GM19240 (cell line): ENCODE results near the gene SLC44A1.

Source experiments
- DNase-seq: peaks from one replicate; pipeline ENCODE4 v3.0.0; 2011; ENCODE audit warnings: low spot score; ENCODE audit not compliant: insufficient read length

SLC44A1 gene

DNA sequence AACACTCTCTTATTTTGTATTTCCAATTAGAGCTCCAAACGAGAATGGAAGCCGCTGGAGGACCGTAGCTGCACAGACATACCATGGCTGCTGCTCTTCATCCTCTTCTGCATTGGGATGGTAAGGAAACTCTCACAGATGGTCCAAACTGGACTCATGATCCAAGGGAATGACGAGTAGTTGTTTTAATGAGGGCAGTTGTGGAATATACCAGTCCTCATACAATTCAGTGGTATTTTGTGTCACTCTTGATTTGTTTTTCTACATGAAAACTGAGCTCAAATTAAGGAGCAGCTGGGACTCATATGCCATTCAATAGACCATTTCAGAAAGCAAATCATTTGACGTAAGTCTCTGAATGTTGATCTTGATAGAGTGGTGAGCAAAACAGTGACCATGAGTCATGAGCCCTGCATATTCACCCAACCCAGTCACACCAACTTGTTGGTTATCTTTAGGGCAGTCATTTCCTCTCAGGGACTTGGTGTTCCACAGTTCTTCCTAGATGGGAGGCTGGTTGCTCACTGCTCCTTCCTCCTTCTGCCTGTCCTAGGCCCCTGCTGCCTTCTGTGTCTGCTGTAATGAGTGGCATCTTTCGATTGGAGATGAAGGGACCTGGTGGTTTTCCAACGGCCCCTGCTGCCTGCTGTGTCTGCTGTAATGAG is 54.9 kb downstream of the SLC44A1 start:
- no peak for DNase-seq

- no peak for DNase-seq
Observed at GRCh38 chr9:105302728-105303127, 58.3 kb downstream of the SLC44A1 start.

DNA sequence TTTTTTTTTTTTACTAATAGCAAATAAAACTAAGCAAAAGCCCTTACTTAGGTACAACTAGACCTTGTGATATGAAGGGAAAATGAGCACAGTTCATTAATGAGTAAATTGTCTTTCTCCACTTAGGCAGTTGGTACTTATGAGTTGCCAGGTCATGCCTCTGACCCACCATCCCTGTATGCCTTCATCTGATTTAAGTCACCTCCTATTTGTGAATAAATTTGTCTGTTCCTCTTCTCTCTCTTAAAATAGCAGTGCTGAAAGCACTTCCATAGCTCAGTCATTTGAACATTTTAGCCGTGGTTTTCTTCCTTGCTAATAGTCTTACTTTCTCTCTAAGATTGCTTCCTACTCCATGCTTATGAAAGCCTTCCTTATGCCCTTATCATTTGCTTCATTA is 61.4 kb downstream of the SLC44A1 start:
- DNase-seq, result no peak

DNA sequence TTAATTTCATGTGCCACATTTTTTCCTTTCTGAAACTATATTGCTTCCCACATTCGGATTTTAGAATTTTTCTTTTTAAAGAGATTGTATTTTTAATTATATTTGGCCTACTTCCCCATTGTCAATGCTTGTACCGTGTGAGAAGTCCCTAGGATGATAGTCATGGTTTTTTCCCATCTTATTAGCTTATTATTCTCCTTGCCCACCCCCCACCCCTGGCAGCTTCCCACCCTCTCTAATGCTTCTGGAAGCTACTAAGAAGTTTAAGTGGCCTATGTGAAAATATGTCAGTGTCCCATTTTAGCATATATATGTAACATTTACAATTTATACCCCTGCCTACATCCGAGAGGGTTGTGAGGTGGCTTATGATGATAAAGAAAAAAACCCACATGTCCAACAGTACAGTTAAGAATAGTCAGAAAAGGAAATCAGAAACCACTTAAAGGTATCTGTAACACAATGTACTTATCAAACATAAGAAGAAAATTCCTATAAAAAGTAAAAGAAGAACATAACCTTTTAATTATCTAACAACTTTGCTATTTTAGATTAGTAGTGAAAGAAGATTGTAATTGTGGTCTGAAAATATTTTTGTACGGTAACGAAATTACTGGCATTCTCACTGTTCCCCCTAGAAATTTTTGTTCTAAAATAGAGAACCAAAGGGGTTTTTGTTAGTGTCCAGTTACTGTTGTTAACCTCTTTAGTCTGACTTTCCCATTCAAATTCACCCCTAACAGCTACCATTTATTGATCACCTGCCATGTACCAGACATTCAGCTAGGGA is 62.1 kb downstream of the SLC44A1 start:
- DNase-seq, result no peak

- DNase-seq, result no peak
Observed at GRCh38 chr9:105307591-105308130, 63.2 kb downstream of the SLC44A1 start.

- DNase-seq, result no peak
Observed at GRCh38 chr9:105308461-105309341, 64.2 kb downstream of the SLC44A1 start.

GRCh38 chr9:105309531-105309931 is 65.1 kb downstream of the SLC44A1 start:
- DNase-seq, result no peak

GRCh38 chr9:105311306-105311705 is 66.9 kb downstream of the SLC44A1 start:
- DNase-seq, result no peak

DNA sequence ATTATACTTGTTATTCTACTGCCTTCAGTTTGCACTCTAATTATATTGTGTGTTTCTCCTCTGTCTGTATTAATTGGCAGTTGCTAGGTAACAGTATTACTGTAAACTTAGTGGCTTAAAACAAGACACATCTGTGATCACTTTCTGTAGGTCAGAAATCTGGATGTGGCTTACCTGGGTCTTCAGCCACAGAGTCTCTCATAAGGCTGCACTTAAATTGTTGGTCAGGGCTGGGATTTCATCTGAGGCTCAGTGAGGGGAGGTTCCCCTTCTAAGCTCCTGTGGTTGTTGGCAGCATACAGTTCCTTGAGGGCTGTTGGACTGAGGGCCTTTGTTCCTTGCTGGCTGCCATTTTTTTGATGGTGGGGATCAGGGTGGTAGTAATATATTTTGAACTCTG is 68.8 kb downstream of the SLC44A1 start:
- DNase-seq, result no peak

GRCh38 chr9:105316703-105317102 is 72.3 kb downstream of the SLC44A1 start:
- no peak for DNase-seq

DNA sequence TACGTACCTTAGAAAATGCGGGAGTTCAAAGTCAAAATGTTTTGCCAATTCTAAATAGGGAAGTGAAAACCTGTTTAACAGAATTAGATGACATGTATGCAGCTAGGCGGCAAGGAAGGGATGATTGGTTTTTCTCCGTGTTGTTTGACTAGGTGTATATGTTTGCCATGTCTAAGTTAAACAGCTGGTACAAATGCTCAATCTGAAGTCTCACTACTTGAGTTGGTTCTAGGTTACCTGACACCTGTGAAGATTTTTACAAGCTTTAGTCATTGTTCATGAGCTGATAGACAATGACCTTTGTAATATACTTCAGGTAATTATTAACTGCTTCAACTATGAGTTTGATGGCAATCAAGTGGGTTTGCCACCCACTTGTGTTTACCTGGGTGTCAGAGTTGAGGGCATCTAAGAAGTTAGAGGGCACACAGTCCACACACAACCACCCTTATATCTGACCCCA is 74.3 kb downstream of the SLC44A1 start:
- no peak for DNase-seq

- DNase-seq, result no peak
Observed at GRCh38 chr9:105319202-105319813, 74.9 kb downstream of the SLC44A1 start.

- no peak for DNase-seq
Observed at GRCh38 chr9:105320568-105320967, 76.1 kb downstream of the SLC44A1 start.

DNA sequence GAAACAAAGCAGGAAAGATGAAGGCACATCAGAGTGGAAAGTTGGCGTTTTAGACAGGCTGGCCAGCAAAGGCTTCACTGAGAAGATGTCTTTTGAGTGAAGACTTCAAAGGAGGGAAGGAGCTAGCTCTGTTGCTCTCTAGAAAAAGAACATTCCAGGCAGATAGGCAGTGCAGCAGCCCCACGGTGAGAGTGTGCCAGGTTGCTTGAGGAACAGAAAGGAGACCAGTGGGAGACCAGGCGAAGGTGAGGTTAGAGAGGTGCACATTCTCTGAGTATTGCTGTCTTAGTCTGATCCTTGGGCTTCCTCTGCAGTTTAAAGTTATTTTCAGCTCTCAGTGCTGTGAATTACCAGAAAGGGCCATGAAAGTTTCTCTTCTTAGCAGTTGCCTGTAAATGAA is 83.8 kb downstream of the SLC44A1 start:
- no peak for DNase-seq

DNA sequence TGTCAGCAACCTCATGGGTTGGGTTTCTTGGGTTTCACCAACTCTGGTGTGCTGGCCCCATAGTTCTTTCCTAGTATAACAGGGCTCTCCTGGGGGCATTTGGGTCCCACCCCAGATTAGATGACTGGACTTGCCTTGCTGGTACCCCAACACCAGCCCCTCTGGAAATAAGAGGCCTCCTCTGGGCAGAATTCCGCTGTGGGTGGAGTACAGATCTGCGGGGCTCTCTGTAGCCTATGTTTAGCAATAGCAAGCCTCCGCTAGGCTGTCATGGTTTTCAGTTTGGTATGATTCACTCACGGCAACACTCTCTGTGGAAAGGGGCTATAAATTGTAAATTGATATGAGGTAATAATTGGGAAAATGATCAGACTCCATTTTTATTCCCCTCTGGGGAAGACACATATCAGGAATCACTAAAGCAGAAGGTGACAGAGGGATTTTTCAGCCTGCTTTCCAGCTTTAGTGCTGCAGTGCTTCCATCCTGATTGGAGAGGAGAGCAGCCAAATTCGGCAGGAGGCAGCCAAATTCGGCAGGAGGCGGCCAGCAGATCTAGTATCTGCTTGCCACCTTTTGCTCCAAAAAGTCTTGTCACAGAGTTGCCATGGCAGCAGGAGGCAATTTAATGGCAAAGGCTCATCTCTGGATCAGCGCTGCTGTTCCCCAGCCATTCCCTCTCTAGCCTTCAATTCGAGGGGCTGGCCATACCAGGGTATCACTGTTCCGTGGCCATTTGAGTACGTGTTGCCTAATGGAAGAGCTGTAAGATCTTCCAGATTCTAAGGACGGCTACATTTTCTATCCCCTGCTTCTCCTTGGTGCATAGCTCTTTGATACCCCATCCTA is 84.6 kb downstream of the SLC44A1 start:
- DNase-seq, result no peak

DNA sequence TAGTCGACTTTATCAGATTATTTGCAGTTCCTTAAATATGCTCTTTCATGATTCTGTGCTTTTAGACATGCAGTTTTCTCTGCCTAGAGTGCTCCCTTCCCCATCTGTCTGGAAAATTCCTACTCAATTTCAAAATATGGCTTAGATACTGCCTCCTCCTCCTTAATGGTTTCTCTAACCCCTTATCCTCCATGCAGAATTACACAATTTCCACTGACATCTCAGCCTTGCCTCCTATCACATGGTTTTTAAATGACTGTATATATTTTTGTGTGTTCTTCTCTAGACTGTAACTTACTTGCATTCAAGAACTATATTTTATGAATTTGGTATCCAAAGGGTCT is 85.2 kb downstream of the SLC44A1 start:
- no peak for DNase-seq

DNA sequence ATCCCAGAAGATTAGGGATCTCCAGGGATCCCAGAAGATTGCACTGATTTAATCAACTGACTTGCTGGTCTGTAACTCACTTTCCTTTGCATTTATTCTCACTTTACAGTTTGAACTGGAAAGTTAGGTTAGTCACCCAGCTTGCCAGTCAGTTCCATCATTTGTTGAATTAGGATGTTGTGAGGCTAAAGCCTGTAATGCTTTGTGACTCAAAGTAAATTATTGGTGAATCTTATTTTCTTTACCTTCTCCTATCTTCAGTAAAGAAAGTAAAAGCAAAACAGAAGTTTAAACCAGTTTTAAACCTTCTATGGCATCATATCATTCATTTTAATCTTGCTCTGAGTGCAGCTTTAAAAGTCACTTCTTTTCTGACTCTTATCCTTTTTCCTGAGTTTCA is 85.8 kb downstream of the SLC44A1 start:
- DNase-seq, result no peak

DNA sequence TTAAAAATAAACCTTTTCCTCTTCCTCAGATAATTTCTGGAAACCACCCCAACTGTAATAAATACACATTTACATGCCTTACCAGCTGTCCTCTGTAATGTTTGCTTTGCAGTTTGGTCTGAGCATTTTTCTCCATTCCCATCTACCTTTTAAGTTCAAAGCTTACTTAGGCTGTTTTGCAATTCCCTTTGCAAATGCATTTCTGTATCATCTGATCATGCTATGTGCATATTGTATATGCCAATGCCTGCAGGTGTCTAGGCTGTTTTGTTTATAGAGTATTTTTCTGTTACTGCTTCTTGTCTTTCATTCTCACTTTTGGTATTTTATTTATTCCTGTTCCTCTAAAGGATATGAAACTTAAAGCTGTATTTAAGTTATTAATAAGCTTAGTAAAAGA is 86.3 kb downstream of the SLC44A1 start:
- no peak for DNase-seq

GRCh38 chr9:105331160-105331559 is 86.7 kb downstream of the SLC44A1 start:
- DNase-seq, result no peak

- no peak for DNase-seq
Observed at GRCh38 chr9:105331755-105332154, 87.3 kb downstream of the SLC44A1 start.
